ENCODE results near the gene ARSA.
"Not testable (repeated sequence)": the region's sequence is repeated elsewhere in the genome, so short reads cannot be mapped to it uniquely, and the experiment has no call there.

ARSA gene

GRCh38 chr22:50665738-50666137, 37.8 kb upstream of the ARSA start:
- no peak for ATAC-seq
- no peak overlapping the region for H3K27ac Mint-ChIP-seq
- H3K4me1 Mint-ChIP-seq: no peaks in the 10 kb centered on the region
- H3K36me3 Mint-ChIP-seq: no peaks in the 10 kb centered on the region
- H3K9me3 Mint-ChIP-seq: no peaks in the 10 kb centered on the region
- no peak overlapping the region for H3K4me3 Mint-ChIP-seq
- peaks cover 54% of the 10 kb centered on the region for H3K27me3 Mint-ChIP-seq

GRCh38 chr22:50665212-50665611, 37.3 kb upstream of the ARSA start:
- Mint-ChIP-seq H3K36me3 (no peaks in the 10 kb centered on the region), H3K4me1 (no peaks in the 10 kb centered on the region), H3K27ac (no peak overlapping the region), H3K27me3 (peaks cover 51% of the 10 kb centered on the region), H3K4me3 (no peak overlapping the region), H3K9me3 (no peaks in the 10 kb centered on the region)
- ATAC-seq: no peak

- no peaks in the 10 kb centered on the region for H3K9me3 Mint-ChIP-seq
Observed at GRCh38 chr22:50660306-50660705, 32.4 kb upstream of the ARSA start.

GRCh38 chr22:50659711-50660110, 31.8 kb upstream of the ARSA start:
- not testable (repeated sequence) for H3K9me3 Mint-ChIP-seq, ATAC-seq, H3K27ac Mint-ChIP-seq, H3K36me3 Mint-ChIP-seq, H3K4me3 Mint-ChIP-seq, H3K4me1 Mint-ChIP-seq
- peaks cover 53% of the 10 kb centered on the region for H3K27me3 Mint-ChIP-seq

More at GRCh38 chr22:50660306-50660705, 32.4 kb upstream of the ARSA start:
- H3K36me3 Mint-ChIP-seq: no peaks in the 10 kb centered on the region
- no peaks in the 10 kb centered on the region for H3K4me1 Mint-ChIP-seq
- H3K27me3 Mint-ChIP-seq: peaks cover 49% of the 10 kb centered on the region
- ATAC-seq: no peak
- H3K4me3 Mint-ChIP-seq: no peak overlapping the region
- H3K27ac Mint-ChIP-seq: no peak overlapping the region

- no peak overlapping the region for H3K4me3 Mint-ChIP-seq
- no peaks in the 10 kb centered on the region for H3K9me3 Mint-ChIP-seq
- ATAC-seq: no peak
- no peak overlapping the region for H3K27ac Mint-ChIP-seq
- H3K27me3 Mint-ChIP-seq: peaks cover 53% of the 10 kb centered on the region
- H3K36me3 Mint-ChIP-seq: no peaks in the 10 kb centered on the region
- H3K4me1 Mint-ChIP-seq: no peaks in the 10 kb centered on the region
Observed at GRCh38 chr22:50657925-50658324, 30.0 kb upstream of the ARSA start.

- Mint-ChIP-seq H3K27me3 (peaks cover 49% of the 10 kb centered on the region), H3K27ac (no peak overlapping the region)
Observed at GRCh38 chr22:50656122-50657070, 28.4 kb upstream of the ARSA start.

GRCh38 chr22:50654664-50655063, 26.7 kb upstream of the ARSA start:
- H3K27ac Mint-ChIP-seq, H3K9me3 Mint-ChIP-seq, H3K4me3 Mint-ChIP-seq, H3K4me1 Mint-ChIP-seq, ATAC-seq, H3K36me3 Mint-ChIP-seq: not testable (repeated sequence)
- H3K27me3 Mint-ChIP-seq: peaks cover 36% of the 10 kb centered on the region

More at GRCh38 chr22:50656122-50657070, 28.4 kb upstream of the ARSA start:
- Mint-ChIP-seq H3K36me3 (no peaks in the 10 kb centered on the region), H3K4me1 (no peaks in the 10 kb centered on the region), H3K9me3 (no peaks in the 10 kb centered on the region), H3K4me3 (no peak overlapping the region)
- no peak for ATAC-seq

- no peak for ATAC-seq
- Mint-ChIP-seq H3K27ac (no peak overlapping the region), H3K9me3 (peaks cover 2% of the 10 kb centered on the region), H3K4me1 (no peaks in the 10 kb centered on the region), H3K36me3 (no peaks in the 10 kb centered on the region), H3K4me3 (no peak overlapping the region), H3K27me3 (peaks cover 27% of the 10 kb centered on the region)
Observed at GRCh38 chr22:50653256-50653655, 25.3 kb upstream of the ARSA start.

GRCh38 chr22:50643821-50644101, 15.8 kb upstream of the ARSA start:
- not testable (repeated sequence) for ATAC-seq, H3K27ac Mint-ChIP-seq, H3K4me1 Mint-ChIP-seq, H3K36me3 Mint-ChIP-seq, H3K4me3 Mint-ChIP-seq, H3K9me3 Mint-ChIP-seq, H3K27me3 Mint-ChIP-seq

GRCh38 chr22:50643021-50643820, 15.3 kb upstream of the ARSA start:
- not testable (repeated sequence) for H3K36me3 Mint-ChIP-seq, ATAC-seq, H3K4me3 Mint-ChIP-seq, H3K4me1 Mint-ChIP-seq, H3K27ac Mint-ChIP-seq, H3K9me3 Mint-ChIP-seq, H3K27me3 Mint-ChIP-seq

- Mint-ChIP-seq H3K27ac (no peak overlapping the region), H3K36me3 (no peaks in the 10 kb centered on the region), H3K9me3 (no peaks in the 10 kb centered on the region), H3K4me1 (no peaks in the 10 kb centered on the region), H3K4me3 (no peak overlapping the region), H3K27me3 (peaks cover 7% of the 10 kb centered on the region)
- no peak for ATAC-seq
Observed at GRCh38 chr22:50641696-50642607, 14.0 kb upstream of the ARSA start.

GRCh38 chr22:50640857-50641647, 13.1 kb upstream of the ARSA start:
- ATAC-seq: no peak
- H3K4me1 Mint-ChIP-seq: peaks cover under 1% of the 10 kb centered on the region
- no peaks in the 10 kb centered on the region for H3K9me3 Mint-ChIP-seq
- H3K27me3 Mint-ChIP-seq: peaks cover 7% of the 10 kb centered on the region
- no peak overlapping the region for H3K27ac Mint-ChIP-seq
- H3K36me3 Mint-ChIP-seq: no peaks in the 10 kb centered on the region
- H3K4me3 Mint-ChIP-seq: no peak overlapping the region

GRCh38 chr22:50640296-50640695, 12.3 kb upstream of the ARSA start:
- H3K9me3 Mint-ChIP-seq, H3K4me3 Mint-ChIP-seq, H3K27ac Mint-ChIP-seq, H3K4me1 Mint-ChIP-seq, H3K27me3 Mint-ChIP-seq, ATAC-seq, H3K36me3 Mint-ChIP-seq: not testable (repeated sequence)

GRCh38 chr22:50635591-50635990, 7.6 kb upstream of the ARSA start:
- peaks cover 6% of the 10 kb centered on the region for H3K4me1 Mint-ChIP-seq
- H3K4me3 Mint-ChIP-seq: no peak overlapping the region
- peaks cover 7% of the 10 kb centered on the region for H3K27me3 Mint-ChIP-seq
- no peaks in the 10 kb centered on the region for H3K9me3 Mint-ChIP-seq
- ATAC-seq: no peak
- no peak overlapping the region for H3K27ac Mint-ChIP-seq
- peaks cover 4% of the 10 kb centered on the region for H3K36me3 Mint-ChIP-seq
